GM19193 (cell line): Measurements from ENCODE around the gene MED16.

Experiments used
- POLR2A ChIP-seq: IDR thresholded peaks from 4 replicates; pipeline ENCODE4 v1.6.1; 2011; ENCODE audit not compliant: insufficient read depth, insufficient read length; ENCODE audit errors: extremely low read depth

MED16 gene

GRCh38 chr19:873084-873483 is 19.9 kb downstream of the MED16 start:
- TF ChIP-seq POLR2A, result no peak

GRCh38 chr19:872266-872951 is 20.6 kb downstream of the MED16 start:
- no peak for TF ChIP-seq POLR2A

GRCh38 chr19:871446-872265 is 21.3 kb downstream of the MED16 start:
- no peak for TF ChIP-seq POLR2A

- TF ChIP-seq POLR2A, result no peak
Measured at GRCh38 chr19:870963-871401, 22.0 kb downstream of the MED16 start.

- TF ChIP-seq POLR2A, result no peak
Measured at GRCh38 chr19:870314-870713, 22.7 kb downstream of the MED16 start.

GRCh38 chr19:869245-870177 is 23.5 kb downstream of the MED16 start:
- TF ChIP-seq POLR2A, result no peak

- TF ChIP-seq POLR2A, result no peak
Measured at GRCh38 chr19:868458-869244, 24.3 kb downstream of the MED16 start.

- no peak for TF ChIP-seq POLR2A
Measured at GRCh38 chr19:867855-868457, 25.0 kb downstream of the MED16 start.

GRCh38 chr19:867301-867793 is 25.6 kb downstream of the MED16 start:
- no peak for TF ChIP-seq POLR2A

- no peak for TF ChIP-seq POLR2A
Measured at GRCh38 chr19:866769-867300, 26.2 kb downstream of the MED16 start.

- no peak for TF ChIP-seq POLR2A
Measured at GRCh38 chr19:863315-863620, 29.7 kb downstream of the MED16 start.

GRCh38 chr19:862581-863314 is 30.2 kb downstream of the MED16 start:
- TF ChIP-seq POLR2A, result no peak
